Ishikawa (cell line): ENCODE results near the gene BAZ1A.

ENCODE experiments used
- EP300 ChIP-seq: IDR thresholded peaks from 2 replicates; pipeline ENCODE4 v1.6.1; 2012; ENCODE audit warnings: borderline replicate concordance
- FOXM1 ChIP-seq: IDR thresholded peaks from 2 replicates; pipeline ENCODE4 v1.6.1; 2012; ENCODE audit warnings: low read depth, borderline replicate concordance
- MAX ChIP-seq: IDR thresholded peaks from 2 replicates; pipeline ENCODE4 v1.6.1; 2012
- REST ChIP-seq: IDR thresholded peaks from 2 replicates; pipeline ENCODE4 v1.6.1; 2012; ENCODE audit warnings: low read depth, mild to moderate bottlenecking
- TAF1 ChIP-seq: IDR thresholded peaks from 2 replicates; pipeline ENCODE4 v1.6.1; 2012; ENCODE audit warnings: low read depth, mild to moderate bottlenecking
- USF1 ChIP-seq: IDR thresholded peaks from 2 replicates; pipeline ENCODE4 v1.6.1; 2012
- YY1 ChIP-seq: IDR thresholded peaks from 2 replicates; pipeline ENCODE4 v1.6.1; 2012; ENCODE audit warnings: low read depth
- ZBTB7A ChIP-seq: IDR thresholded peaks from 2 replicates; pipeline ENCODE4 v1.6.1; 2012; ENCODE audit warnings: low read depth

GRCh38 chr14:34810028-34810427, 65.1 kb downstream of the BAZ1A start:
- no peak for TF ChIP-seq YY1
- TF ChIP-seq EP300: no peak
- TF ChIP-seq TAF1: no peak
- TF ChIP-seq FOXM1: no peak
- no peak for TF ChIP-seq MAX
- no peak for TF ChIP-seq REST
- no peak for TF ChIP-seq USF1
- TF ChIP-seq ZBTB7A: no peak
